Cerebellar nuclear complex (tissue), 1 donor: ENCODE results near the gene PKM.
"Not testable (repeated sequence)": the region's sequence is repeated elsewhere in the genome, so short reads cannot be mapped to it uniquely, and the experiment has no call there.

Experiments used
- DNase-seq, 2 experiments: peaks; one replicate each; lab custom pipeline; 2025; lab: John Stamatoyannopoulos, UW

Gene PKM

DNA sequence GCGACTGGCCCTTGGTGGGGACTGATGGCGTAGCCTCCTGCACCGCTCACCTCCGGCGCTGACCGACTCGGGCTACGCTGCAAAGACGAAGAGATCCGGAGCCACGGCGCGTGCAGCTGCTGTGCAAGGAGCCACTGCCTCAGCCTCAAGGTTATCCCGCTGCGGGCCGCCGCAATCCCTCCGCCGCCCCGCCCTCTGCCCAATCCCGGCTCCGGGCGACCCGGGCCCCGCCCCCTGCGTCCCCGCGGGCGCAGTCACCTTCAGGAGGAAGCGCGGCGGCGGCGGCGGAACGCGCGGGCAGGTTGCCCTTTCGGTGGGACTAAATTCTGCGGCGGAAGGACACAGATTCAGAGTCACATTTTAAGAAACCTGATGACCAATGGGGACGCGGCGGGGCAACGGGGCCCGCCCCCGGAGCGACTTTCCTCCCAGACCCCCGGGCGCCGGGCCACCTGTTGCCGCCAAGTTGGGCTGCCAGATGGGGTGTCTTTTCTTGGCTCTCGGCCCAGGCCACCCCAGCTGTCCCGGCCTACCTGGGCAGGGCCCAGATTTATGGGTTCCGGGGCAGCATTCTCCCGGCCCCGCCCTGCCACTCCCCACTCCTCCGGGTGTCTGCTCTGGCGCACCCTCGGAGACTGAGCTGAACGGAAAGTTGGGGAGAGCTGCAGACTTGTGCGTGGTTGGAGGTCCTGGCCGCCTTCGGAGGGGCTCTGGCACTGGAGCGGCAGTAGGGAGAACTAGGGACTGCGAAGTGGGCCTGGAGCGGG lies at the start of gene PKM:
PKM (minus strand) TSS at position 125 of the 767 bp plus-strand sequence. CDS start 12,093 bp downstream, outside the sequence.
- DNase-seq: peak; percentile 47 to 79

DNA sequence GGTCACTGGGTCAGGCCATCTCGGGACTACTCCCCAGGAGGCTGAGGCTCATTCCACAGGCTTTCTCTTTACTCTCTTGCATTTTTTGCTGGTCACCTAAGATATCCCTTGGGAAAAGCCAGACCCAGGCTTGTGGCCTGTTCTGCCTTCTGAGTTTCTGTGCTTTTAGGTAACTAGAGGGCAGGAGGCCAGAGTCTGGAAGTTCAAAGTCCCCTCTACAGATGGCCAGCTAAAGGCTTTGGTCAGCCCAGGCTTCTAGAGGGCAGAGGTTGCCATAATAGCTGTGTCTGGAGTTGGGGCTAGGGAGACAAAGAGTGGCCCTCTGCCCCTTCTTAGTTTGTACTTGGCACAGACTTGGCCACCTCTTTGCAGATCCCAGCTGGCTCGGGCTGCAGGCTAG lies 49.8 kb upstream of the PKM start:
- DNase-seq: no peak

DNA sequence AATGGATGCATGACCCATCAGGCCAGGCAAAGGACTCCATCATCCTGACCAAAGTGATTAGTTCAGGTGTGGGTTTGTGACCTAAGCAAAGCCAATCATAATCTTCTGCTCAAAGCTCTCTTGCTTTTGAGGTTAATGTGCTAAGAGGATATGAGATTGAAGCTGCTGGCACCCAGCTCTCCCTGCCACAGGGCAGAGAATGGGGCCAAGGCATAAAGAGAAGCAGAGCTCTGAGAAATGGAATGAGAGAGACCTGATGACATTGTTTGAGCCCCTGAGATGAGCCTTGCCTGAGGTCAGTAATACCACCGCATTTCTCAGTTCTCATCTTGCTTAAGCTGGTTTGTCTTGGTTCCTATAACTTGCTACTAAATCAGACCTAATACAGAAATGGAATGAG lies 47.7 kb upstream of the PKM start:
- DNase-seq: no peak

DNA sequence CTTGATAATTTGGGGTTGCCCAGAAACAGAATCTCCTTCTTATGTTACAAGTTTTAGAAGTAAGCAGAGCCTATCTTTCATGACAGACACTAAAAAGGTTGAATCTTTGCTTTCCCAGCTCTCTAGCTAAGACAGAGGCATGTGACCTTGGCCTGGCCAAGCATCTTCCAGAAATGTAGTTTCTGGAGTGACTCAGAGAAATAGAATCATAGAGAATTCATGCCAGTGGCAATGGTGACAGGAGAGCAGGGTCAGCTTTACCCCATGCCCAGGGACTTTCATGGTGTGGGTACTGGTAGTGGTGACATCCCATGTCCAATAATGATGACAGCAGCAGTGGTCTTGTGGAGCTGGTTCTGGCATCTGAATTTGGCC lies 45.3 kb upstream of the PKM start:
- DNase-seq: no peak

DNA sequence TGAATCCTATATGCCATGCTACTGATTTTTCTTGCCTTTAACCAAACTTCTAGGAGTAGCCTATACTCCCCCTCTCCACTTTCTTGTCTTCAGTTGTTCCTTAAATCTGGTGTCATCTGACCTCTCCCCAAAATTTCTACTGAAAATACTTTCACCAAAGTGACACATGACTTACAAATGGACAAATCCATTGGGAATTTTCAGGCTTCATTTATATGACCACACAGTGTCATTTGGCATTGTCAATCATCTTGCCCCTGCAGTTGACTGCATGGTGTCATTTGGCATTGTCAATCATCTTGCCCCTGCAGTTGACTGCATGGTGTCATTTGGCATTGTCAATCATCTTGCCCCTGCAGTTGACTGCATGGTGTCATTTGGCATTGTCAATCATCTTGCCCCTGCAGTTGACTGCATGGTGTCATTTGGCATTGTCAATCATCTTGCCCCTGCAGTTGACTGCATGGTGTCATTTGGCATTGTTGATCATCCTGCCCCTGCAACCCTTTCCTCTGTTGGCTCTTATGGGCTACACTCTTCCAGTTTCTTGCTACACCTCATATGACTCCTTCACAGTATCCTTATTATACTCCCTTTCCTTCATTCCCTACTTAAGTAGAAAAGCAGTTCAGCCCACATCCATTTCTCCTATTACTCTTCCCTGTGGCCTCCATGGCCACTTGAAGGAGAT lies 44.8 kb upstream of the PKM start:
- DNase-seq: not testable (repeated sequence)

DNA sequence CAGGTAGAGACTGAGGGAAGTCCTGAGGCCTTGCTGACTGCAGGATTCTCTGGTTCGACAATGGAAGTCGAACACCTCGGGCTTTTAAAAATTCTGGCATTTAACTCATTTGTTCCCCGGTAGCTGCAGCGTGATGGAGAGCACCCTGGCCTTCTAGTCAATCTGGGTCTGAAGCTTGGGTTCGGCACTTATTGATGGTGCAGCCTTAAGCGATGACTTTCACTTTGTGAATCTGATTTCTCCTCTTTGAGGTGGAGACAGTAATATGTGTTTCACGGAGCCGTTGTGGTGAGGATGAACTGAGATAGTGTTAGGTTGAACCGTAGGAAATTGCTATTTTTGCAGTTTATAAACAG lies 42.0 kb upstream of the PKM start:
- no peak for DNase-seq

DNA sequence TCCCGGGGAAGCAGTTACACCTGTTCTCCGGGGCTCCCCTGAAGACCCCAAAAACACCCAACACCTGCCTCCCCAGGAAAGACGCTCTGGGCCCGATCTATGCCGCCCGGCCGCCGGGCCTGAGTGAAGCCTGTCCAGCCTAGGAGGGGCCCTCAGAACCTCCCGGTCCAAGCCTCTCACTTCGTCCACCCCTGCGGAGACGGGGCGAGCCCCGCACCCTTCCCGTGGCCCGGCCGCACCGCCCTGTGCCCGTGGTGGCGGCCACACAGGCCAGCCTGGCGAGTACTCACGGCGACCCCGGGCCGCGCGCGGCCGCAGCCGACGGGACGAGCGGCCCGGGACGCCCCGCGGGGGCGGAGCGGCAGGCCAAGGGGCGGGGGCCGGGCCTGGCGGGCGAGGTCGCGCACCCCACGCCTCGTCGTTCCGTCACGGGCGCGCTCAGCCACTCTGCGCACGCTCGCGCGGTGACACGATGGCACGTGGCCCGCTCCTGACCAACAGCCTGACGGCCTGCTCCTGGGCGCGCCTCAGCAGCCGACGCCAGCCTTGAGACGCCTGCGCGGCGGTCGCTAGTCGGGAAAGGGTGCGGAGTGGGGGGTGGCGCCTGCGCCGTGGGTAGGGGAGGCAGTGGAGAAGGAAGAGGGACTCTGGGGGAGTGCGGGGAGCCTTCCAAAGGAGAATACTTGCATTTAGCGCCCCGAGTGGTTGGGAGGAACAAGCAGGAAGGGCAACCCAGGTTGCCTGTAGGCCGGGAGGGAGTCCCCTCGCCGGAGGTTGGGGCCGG lies 41.4 kb upstream of the PKM start, which contains the start of gene PARP6:
PARP6 (minus strand) TSS at position 342 of the 784 bp plus-strand sequence. CDS start 5,077 bp downstream, outside the sequence.
- DNase-seq: peak; percentile 67 to 89

DNA sequence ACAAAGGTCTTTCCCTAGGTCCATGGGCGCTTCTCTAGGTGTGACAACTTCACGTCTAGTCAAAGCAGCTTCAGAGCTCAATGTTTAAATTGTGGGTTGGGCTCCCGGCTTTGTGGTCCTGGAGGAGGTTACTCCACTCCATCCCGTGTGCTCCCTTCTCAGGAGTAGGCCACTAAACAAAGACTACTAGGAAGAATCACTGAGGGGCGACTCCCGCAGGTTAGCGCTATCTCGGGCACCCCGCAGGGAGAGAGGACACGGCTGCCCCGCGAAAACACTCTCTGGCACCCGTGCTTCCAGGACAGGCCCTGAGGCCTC lies 40.9 kb upstream of the PKM start:
- no peak for DNase-seq

DNA sequence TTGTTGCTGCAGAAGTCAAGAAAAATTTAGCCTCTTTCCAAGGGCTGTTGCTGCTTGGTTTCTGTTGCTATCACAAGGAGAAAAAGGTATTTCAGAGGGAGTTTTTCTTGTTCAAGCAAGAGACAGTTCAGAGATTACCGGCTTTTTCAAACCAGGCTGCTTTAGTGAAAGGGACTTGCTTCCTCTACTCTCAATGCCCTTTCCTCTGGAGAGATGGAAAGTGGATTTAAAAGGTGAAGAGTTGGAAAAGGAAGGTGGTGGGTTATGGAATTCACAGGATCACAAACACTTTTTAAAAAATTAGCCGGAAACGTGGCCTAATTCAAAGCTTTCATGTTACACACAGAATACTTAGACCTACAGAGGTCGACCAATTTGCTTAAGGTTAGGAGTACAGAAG lies 40.2 kb upstream of the PKM start:
- DNase-seq: no peak

DNA sequence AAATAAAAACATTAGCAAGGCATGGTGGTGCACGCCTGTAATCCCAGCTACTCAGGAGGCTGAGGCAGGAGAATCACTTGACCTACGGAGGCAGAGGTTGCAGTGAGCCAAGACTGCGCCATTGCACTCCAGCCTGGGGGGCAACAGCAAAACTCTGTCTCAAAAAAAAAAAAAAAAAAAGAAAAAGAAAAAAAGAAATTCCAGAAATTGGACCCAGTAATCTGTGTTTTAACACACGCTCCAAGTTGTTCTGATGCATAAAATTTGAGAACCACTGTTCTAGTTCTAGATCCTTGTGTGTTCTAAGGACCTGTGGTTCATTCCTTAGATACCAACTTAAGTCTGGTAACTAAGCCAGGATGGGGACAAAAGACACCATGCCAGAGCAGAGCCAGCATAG lies 38.7 kb upstream of the PKM start:
- DNase-seq: no peak

DNA sequence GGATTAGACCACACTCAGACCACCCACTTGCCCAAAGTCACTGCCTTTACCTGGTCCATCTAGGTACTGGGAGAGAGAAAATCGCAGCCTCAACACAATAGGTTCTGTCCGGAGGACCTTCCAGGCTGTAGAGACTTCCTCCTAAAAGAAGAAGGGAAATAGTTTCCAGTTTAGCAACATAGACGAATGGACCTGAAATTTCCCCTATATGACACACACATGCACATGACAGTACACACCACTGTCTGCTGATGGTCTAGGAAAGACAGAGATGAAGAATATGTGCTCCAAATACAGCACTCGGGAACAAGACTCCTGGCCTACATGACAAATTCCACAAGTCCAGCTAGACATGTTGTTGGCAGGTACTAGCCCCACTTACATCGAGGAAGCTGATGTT lies 34.0 kb upstream of the PKM start:
- no peak for DNase-seq

DNA sequence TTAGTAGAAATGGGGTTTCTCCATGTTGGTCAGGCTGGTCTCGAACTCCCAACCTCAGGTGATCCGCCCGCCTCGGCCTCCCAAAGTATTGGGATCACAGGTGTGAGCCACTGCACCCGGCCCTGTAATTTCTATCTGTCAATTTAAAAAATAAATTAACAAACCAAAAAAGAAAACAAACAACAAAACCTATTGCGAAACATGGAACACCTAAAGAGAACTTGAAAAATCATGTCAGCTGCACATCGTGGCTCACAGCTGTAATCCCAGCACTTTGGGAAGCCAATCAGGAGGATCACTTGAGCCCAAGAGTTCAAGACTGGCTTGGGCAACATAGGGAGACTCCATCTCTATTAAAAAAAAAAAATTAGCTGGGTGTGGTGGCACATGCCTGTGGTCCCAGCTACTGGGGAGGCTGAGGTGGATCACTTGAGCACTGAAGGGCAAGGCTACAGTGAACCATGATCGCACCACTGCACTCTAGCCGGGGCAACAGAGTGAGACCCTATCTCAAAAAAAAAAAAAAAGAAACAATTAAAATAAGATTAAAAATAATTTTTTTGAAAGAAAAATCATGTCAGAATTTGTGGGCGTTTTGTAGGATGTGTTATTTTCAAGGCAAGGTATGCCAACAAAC lies 21.8 kb upstream of the PKM start:
- DNase-seq: no peak

DNA sequence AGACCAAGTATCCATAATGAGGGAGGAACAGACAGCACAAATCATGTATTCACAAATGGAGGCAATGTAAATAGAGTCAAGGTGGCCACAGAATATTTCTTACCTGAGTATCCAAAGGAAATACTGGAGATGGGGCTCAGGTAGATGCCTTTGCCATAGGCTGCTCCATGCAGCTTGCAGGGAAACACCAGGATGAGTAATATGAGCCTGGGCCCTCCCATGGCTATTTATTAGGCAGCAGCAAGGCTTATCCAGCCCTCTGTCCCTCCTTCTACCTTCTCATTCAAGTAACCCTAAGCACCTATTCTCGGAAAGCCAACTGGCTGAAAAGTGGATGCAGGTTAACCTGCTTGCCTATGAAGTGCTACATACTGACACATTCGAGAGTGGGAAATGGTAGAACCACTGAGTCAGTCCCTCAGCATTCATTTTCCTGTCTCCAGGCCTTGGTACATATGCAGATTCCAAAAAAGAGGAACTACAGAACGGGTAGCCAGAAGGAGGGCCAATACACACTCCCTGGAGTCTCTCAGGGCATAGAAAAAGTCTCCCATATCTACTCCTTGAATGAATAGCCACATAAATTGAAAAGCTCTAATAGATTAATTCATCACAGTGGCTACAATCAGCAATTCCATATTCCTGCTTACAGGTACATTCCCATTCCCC lies 18.3 kb upstream of the PKM start:
- DNase-seq: no peak

DNA sequence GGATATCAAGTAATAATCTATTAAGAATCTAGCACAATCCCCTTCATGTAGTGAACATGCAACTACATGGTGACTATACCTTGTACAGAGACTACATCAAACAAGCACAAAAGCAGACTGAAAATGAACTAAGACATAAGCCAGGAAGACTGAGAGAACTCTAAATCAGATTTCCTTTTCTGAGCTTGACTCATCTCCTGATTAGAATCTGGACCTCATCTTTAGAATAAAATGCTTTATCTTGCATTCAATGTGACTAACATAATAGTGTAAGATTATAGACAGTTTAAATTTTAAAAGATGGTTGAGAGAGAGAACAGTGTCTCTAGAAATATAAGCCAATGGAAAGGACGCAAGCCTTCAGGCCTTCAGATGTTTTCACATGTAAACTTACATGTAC lies 17.5 kb upstream of the PKM start:
- no peak for DNase-seq

DNA sequence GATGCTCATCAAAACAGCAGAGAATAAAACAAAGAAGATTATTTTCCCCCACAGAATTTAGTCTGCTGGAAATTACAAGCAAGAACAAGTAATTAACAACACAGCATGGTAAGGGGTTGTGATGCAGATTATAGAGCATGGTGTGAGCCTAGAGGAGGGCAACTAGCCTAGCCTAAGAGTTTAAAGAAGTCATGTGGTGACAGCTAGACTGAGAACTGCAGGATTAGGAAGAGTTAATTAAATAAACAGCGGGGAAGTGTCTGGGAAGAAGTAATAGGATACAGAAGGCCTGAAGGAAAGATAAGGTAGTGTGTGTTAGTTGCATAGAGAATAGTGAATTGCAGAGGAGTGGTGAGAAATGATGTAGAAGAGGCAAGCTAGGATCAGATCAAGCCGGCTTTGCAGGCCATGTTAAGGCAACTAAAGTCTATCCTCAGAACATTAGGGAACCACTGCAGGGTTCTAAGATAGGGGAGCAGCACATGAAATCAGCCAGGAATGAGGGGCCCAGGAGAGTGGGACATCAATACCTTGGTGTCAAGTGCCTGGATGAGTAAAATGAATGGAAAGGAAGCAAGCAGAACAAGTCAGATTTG lies 11.9 kb upstream of the PKM start:
- no peak for DNase-seq

DNA sequence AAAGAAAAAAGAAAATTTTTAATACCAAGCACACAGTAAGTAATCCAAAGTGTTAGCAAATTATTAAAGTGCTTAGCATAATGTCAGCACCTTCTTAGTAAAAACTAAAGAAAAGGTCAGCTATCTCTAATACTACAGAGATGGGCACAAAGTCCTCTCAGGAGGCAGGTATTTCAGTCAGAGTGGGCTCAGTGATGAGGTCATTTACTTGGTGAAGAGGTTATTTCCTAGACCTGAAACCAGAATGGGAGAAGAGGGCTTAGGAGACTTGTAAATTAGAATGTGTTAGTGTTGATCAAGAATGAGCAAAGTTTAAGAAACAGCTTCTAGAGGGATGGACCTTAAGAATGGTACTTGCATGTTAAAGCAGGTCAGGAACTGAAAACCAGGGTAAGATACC lies 8.7 kb upstream of the PKM start:
- no peak for DNase-seq

DNA sequence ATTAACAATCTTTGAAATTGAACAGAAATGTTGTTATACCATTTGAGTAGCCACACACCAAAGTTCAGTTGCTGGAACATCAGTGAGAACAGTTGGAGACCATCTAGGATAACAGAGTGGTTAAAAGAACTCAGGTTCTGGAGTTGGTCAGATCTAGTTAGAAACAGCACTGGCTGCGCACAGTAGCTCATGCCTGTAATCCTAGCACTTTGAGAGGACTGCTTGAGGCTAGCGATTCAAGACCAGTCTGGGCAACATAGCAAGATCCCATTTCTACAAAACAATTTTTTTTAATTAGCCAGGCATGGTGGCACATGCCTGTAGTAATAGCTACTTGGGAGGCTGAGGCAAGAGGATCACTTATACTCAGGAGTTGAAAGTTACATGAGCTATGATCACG lies 7.6 kb upstream of the PKM start:
- DNase-seq: no peak

DNA sequence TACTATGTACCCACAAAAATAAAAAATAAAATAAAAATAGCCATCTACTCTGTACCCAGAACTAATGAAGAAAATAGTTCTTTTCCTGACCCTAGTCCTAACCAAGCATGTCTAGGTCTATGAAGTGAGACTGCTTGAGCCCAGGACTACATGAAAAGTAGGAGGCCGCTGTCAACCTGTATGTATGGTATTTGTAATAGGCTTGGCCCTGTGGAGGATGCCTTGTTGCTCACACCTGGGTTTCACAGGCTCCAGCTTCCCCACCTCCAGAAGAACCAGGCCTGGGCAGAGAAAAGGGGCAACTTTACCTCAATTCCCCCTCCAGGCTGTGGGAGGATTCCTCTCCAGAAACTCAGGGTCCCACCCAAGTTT lies 6.8 kb upstream of the PKM start:
- DNase-seq: no peak

DNA sequence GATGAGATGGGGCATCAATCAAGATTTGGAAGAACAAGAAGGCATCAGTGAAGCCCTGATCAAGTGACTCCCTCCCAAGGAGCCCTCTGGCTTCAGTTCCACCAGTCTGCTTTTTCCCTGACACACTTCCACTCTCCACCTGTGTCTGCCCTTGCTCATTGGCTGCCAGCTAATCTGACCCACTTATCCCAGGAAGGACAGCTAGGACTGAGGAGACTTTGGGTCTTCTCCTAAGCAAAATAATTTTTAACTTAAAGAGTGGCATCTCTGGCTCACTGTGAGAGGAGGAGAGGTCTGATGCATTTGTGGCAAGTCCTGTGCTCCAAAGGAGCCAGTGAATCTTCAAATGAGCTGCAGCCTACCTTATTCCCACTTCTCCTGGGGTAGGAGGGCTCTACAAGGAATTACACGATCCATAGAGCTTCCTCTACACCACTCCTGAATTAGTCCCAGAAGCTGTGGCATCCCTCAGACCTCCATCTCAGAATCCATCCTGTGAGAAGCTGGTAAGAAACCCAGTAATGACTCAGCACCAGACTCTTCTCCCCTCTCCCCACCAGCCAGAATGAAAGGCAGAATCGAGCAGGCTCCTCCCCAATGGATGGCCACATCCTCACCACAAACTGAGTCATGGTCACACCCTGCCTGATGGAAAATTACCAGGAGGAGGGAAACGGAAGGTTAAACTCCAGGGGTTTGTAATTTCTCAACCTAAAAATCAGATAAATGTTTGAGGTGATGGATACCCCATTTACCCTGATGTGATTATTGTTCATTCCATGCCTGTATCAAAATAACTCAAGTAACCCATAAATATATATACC lies 6.3 kb upstream of the PKM start:
- no peak for DNase-seq

DNA sequence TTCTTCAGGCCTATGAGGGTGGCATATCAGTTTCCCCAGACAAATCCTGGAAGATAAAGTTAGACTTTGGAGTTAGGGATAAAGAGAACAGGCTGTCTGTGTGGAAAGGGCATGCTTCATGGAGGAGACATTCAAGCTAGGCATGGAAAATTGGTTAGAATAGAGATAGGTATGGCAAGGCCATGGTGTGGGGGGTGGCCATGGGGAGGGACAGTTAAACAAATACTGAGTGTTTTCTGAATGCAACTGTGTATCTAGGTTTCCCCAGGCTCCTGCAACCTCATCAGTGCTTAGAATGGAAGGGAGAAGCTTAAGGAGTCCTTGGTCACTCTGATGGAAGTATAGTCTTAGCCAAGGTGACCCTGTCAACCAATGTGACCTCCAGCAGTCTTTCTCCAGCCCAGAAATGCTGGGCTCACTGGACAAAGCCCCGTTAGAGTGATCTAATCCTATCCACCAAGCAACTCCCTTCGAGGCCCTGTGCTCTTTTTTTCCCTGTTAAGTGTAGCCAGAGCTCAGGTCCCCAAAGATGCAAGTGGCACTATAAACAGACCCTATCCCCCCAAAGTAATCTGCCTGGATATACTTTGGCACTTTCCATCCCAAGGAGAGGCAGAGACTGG lies 5.5 kb upstream of the PKM start:
- no peak for DNase-seq
